Suprapubic skin (tissue), 3 donors: Measurements from ENCODE around the gene TTF2.

ENCODE experiments used
- EP300 ChIP-seq: sonication (generic); formaldehyde crosslinking; IDR thresholded peaks from one replicate; pipeline ENCODE4 v1.6.1; 2017; ENCODE audit warnings: antibody characterized with exemption
- POLR2A ChIP-seq, 2 donors: fragments of 450-650 bp; IDR thresholded peaks; one replicate each; pipeline ENCODE4 v1.6.1; 2017; ENCODE audit warnings: antibody characterized with exemption in 2 of 2, mild to moderate bottlenecking in 2 of 2, moderate library complexity in 2 of 2
- TF ChIP-seq, protein P1 (sequence below), 2 donors: fragments of 200-600 bp in 1 of 2; fragments of 450-650 bp in 1 of 2; sonication (generic) in 1 of 2; IDR thresholded peaks; one replicate each; pipeline ENCODE4 v1.5.1; 2016 to 2019; ENCODE audit warnings: antibody characterized with exemption in 2 of 2, mild to moderate bottlenecking in 1 of 2, moderate library complexity in 1 of 2

DNA sequence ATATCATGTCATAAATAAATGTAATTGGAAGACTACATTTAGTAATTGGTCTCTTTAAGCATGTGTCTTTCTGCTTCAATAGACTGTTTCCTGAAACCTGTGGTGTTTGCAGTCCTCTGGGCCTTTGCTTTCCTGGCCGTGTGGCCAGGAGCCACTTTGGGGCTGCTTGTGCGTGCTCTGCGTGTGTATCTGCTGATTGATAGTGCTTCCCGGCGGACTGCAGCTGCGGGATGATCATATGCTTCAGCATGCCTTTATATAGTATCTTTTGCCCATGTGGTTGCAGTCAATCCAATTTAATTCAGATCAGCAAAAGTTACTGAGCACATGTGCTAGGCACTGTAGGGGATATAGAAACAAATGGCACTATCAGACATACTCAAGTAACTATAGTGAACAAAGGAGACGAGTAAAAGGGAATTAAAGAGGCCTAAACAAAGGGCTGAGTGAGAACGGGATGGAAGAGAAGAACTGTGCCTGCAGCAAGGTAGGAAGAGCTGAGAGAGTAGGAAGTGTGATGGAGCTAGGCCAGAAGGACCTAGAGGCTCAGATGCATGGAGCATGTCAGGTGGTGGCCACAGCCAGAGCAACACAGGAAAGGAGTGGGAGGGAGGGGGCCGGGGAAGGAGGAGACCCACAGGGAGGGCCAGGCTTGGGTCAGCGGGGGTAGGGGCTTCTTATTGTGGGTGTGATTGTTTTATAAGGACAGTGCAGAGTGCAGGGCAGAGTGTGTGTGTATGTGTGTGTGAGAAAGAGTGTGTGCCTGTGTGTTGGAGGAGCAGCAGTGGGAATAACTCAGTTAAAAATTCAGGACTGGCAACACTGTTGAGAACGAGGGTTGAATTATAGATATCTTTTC lies 27.2 kb upstream of the TTF2 start:
- no peak for TF ChIP-seq EP300
- TF ChIP-seq, protein P1, sequence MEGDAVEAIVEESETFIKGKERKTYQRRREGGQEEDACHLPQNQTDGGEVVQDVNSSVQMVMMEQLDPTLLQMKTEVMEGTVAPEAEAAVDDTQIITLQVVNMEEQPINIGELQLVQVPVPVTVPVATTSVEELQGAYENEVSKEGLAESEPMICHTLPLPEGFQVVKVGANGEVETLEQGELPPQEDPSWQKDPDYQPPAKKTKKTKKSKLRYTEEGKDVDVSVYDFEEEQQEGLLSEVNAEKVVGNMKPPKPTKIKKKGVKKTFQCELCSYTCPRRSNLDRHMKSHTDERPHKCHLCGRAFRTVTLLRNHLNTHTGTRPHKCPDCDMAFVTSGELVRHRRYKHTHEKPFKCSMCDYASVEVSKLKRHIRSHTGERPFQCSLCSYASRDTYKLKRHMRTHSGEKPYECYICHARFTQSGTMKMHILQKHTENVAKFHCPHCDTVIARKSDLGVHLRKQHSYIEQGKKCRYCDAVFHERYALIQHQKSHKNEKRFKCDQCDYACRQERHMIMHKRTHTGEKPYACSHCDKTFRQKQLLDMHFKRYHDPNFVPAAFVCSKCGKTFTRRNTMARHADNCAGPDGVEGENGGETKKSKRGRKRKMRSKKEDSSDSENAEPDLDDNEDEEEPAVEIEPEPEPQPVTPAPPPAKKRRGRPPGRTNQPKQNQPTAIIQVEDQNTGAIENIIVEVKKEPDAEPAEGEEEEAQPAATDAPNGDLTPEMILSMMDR (IDR thresholded peaks at IDR 0.05) = no peak
- TF ChIP-seq POLR2A (IDR thresholded peaks at IDR 0.05) = no peak
